Right kidney (tissue), 1 donor: ENCODE measurements around the gene SHISA7.
A peak's percentile ranks its signal among the peaks of the same experiment; 100 is the strongest.

Experiments
- DNase-seq: peaks from one replicate; pipeline ENCODE4 v3.0.0-alpha.2; 2016

The SHISA7 gene

DNA sequence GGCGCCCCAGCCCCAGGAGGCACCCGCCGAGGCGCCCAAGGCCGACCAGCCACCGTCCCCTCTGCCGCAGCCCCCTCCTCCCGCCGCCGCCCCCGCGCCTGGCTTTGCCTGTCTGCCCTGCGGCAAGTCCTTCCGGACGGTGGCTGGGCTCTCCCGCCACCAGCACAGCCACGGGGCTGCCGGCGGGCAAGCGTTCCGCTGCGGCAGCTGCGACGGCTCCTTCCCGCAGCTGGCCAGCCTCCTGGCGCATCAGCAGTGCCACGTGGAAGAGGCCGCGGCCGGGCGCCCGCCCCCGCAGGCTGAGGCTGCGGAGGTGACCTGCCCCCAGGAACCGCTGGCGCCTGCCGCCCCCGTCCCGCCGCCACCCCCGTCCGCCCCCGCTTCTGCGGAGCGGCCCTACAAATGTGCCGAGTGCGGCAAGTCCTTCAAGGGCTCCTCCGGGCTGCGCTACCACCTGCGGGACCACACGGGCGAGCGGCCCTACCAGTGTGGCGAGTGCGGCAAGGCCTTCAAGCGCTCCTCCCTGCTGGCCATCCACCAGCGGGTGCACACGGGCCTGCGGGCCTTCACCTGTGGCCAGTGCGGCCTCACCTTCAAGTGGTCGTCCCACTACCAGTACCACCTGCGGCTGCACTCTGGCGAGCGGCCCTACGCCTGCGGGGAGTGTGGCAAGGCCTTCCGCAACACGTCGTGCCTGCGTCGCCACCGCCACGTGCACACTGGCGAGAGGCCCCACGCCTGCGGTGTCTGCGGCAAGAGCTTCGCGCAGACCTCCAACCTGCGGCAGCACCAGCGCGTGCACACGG is 39.3 kb upstream of the SHISA7 start:
- no peak for DNase-seq

GRCh38 chr19:55481794-55482155 is 38.7 kb upstream of the SHISA7 start:
- no peak for DNase-seq

DNA sequence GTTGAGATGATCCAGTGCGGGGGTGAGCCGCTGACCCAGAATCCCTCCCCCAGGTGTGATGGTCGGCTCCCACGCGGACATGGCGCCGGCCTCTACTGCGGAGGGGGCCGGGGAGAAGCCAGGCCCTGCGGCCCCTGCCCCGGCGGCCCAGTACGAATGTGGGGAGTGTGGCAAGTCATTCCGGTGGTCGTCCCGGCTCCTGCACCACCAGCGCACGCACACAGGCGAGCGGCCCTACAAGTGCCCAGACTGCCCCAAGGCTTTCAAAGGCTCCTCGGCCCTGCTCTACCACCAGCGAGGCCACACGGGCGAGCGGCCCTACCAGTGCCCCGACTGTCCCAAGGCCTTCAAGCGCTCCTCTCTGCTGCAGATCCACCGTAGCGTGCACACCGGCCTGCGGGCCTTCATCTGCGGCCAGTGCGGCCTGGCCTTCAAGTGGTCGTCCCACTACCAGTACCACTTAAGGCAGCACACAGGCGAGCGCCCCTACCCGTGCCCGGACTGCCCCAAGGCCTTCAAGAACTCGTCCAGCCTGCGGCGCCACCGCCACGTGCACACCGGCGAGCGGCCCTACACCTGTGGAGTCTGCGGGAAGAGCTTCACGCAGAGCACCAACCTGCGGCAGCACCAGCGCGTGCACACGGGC is 38.2 kb upstream of the SHISA7 start:
- peak; percentile 44 for DNase-seq

DNA sequence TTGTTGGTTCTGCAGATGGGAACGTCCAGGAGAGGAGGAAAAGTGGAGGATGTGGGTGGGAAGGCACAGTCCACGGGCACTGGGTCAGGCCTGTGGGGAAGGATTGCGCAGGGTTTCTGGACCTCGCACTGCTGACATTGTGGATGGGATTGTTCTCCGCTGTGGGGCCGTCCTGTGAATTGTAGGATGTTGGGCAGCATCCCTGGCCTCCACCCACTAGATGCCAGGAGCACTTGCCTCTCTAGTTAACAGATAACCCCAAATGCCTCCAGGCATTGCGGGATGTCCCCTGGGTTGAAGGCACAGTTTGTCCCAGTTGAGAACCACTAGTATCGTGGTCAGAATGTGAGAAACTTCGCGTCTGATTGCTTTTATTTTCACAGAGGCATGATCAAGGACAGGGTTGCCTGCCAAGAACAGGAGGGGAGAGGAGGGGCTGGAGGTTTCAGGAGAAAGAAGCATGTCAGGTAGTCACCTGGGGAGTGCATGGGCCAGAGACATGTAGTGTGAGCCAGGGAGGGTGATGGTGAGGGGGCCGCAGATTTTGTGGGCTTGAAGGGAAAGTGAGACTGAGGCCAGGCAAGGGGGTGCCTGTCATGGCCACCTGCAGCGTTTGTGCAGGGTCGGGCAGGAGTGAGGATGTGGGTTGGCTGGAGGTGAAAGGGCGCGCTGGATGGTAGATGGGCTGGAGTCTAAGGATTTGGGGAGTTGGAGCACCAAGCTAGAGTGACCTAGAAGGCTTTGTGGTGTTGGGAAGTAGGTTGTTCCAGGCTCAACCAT is 36.5 kb upstream of the SHISA7 start:
- DNase-seq, result no peak

DNA sequence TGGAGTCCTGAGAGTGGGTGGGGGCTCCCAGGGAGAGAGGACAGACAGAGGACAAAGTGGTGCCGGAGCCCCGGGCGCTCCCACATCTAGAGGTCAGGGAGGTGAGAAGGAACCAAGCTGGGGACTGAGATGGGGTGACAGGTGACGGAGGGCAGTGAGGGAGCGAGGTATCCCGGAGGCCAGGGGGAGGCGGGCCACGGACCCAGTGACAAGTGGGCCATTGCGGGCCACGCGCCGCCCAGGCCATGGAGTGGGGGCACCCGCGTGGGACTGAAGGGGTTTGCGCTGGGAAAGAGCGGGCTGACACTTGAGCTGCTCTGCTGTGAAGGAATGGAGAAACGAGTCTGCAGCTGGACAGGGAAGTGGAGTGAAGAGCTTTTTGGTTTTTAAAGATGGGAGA is 35.9 kb upstream of the SHISA7 start:
- no peak for DNase-seq

DNA sequence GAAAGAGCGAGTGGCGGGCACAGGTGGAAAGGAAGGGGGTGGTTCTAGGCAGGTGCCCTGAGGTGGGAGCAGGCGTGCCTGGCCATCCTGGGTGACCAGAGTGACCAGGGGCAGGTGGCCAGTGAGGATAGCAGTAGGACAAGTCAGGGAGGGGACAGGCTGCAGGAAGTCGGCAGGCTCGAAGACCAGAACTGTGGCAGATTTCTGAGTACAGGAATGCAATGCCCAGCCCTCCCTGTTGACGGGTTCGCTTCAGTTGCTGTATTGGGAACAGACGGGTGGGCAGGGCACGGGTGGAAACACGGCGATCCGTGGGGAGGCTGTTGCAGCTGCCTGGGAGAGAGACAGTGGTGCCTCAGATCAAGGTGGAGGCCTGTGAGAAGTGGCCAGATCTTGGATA is 35.3 kb upstream of the SHISA7 start:
- DNase-seq, result no peak

- no peak for DNase-seq
These were observed 34.8 kb upstream of the SHISA7 start for GRCh38 chr19:55477905-55478304.

- DNase-seq, result peak; percentile 98
These were observed 33.1 kb upstream of the SHISA7 start, which contains the start of gene ZNF628 for GRCh38 chr19:55476100-55476775. ZNF628 (plus strand) TSS chr19:55476617; CDS start chr19:55479911, 3,294 bp downstream.

- DNase-seq, result no peak
These were observed 31.5 kb upstream of the SHISA7 start for GRCh38 chr19:55474269-55475265.

DNA sequence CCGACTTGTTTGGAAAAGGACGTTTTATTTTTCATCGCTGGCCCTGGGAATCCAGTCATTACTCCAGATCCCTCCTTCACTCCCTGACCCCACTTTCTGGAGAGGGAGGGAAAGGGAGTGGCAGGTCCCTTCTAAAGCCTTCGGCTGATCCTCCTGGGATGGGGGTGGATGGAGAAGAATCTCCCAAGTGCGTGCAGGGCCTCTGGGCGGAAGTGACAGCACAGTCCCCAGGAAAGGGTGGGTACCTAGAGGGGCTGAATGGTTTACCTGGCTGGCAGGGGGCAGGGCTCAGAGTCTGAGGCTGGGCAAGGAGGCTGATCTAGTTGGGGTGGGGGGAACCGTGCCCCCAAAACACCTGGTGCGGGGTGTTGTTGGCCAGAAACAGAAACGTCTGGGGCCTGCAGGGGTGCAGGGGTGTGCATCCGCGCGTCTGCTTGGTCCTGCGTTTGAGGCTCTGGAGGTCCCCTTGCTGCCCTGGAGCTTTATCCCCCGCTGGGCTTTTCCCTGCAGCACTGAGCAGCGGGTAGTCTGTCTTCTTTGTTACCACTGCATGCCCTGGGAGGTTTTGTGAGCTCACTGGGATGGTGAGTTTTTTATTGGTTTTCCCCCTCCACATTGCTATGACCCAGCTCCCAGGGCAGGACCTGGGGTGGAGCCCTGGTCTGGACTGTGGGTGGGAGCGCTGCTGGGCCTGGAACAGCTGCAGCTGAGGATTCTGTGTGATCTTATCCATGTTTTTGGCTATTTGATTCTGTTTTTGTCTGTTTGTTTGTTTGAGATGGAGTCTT is 30.3 kb upstream of the SHISA7 start:
- no peak for DNase-seq

DNA sequence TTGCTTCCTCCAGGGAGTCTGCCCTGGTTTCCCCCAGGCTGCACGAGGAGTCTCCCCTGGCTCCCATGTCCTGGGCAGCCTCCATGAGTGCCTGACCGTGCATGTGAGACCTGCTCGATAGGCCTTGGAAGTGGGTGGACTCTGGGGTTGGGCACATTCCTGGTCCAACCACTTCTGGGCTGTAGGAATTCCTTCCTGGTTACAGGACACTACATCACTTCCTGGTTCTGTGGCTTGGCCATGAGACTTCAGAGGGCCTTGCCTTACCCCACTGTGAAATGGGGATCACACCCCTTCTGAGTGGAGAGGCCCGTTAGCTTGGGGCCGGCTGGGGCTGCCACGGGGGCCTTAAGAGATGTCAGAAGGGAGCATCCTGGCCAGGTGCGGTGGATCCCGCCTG is 29.4 kb upstream of the SHISA7 start:
- DNase-seq, result no peak

- no peak for DNase-seq
These were observed 28.2 kb upstream of the SHISA7 start for GRCh38 chr19:55471266-55471665.

- DNase-seq, result no peak
These were observed 24.9 kb upstream of the SHISA7 start for GRCh38 chr19:55468054-55468393.

DNA sequence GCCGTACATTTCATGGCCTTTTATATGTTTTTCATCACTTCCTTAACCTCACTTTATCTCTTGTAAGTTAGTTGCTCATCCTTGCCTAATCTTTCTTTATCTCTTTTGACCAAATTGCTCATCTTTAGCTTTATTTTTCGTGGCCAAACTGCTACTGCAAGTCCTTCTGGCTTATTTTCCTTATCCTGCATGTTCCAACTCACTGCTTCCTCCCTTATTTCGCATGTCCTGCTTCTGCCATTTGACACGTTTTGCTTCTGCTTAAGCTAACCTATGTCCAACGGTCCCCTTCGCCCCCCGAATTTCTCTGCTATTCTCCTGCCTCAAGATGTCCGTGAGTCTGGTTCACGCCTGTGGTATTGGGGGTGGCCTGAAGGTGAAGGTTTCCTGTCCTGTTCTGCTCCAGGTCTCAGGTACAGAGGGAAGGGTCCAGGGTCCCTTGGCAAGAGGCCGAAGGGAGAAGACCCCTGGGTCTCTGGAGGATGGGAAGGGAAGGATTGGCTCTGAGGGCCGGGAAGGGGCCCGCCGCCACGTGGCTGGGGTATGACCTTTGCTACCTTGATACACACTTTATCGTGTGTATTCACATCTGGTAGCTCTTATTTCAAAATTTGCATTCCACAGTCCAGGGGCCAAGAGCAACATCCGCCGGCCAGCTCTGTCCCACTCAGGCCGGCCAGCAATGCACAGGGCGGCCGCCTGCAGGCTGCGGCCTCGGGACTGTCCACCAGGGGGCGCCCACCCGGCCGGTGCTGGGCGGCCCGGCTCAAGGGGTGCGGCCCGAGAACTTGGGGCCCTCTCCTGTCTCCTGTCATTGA is 24.3 kb upstream of the SHISA7 start:
- peak; percentile 73 for DNase-seq

DNA sequence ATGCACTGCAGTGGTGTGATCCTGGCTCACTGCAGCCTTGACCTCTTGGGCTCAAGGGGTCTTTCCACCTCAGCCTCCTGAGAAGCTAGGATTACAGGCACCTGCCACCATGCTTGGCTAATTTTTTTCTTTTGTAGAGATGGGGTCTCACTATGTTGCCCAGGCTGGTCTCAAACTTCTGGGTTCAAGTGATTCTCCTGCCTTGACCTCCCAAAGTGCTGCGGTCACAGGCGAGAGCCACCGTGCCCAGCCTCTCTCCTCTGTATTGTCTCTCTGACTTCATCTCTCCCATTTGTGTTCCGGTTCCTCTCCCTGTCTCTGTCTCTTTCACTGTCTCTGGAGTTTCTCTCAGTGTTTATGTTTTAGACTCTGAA is 23.1 kb upstream of the SHISA7 start:
- DNase-seq, result no peak

GRCh38 chr19:55465460-55466240 is 22.6 kb upstream of the SHISA7 start:
- DNase-seq, result no peak

DNA sequence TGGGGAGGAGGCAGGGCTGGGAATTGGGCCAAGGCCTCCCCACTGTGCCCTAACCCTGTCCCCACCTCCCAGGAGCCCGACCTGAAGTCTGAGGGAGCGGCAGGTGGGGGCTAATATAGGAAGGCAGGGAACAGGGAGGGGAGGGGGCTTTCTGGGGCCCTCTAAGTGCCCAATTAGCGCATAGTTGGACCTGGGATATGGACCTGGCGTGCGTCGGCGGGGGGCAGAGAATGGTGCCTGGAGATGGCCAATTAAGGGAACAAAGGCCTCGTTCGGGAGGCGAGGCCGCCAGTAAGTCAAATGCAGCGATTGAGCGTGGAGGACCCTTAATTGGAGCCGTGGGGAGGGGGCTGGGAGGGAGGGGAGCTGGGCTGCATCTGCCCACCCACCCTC is 21.6 kb upstream of the SHISA7 start, which contains the start of gene C19orf85:
C19orf85 (minus strand) TSS at position 90 of the 393 bp plus-strand sequence. CDS start 197 bp downstream, outside the sequence.
- DNase-seq, result no peak

DNA sequence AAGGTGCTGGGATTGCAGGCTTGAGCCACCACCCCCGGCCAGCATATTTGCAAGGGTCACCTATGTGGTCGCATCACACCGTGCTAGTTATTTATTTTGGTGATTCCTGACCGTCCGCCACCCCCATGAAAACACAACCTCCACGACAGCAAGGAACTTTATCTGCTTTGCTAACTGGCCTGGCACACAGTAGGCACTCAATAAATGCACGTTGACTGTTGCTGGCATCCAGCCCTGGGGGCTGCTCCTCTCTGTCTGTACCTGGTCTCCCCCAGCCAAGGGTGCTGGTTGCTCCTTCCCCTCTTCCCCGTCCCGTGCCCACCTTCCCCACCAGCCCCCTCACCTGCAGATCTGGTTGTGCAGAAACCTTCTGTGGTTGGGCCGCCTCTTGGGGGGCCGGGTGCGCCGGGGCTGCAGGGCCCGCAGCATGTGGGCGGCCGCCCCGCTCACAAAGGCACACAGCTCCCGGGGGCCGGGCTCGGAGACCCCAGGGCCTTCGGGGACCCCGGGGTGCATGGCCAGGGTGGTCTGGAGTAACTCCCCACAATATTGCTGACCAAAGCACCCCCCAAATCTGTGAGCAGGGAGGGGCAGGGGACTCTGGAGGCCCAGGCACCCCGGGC is 21.1 kb upstream of the SHISA7 start:
- no peak for DNase-seq
